GM12892 (cell line): ENCODE results near the gene FRMPD4.

Experiments used
- DNase-seq: peaks from one replicate; pipeline ENCODE4 v3.0.0; 2011; ENCODE audit not compliant: insufficient read length
- FAIRE-seq: peaks from 2 replicates; lab custom pipeline; 2011; peaks lifted over from hg19 to GRCh38; lab: Jason Lieb, UNC
- POLR2A ChIP-seq: IDR thresholded peaks from 2 replicates; pipeline ENCODE4 v1.6.1; 2011; ENCODE audit warnings: low read depth, low read length, control low read depth
- POLR2AphosphoS5 ChIP-seq: IDR thresholded peaks from 2 replicates; pipeline ENCODE4 v1.6.1; 2011; ENCODE audit warnings: low read depth, low read length, control low read depth
- TAF1 ChIP-seq: IDR thresholded peaks from 2 replicates; pipeline ENCODE4 v1.6.1; 2011; ENCODE audit warnings: low read depth, mild to moderate bottlenecking, control low read depth, low read length, borderline replicate concordance

FRMPD4 gene

GRCh38 chrX:12332786-12333347 lies 194.6 kb downstream of the FRMPD4 start:
- FAIRE-seq (no peak), DNase-seq (no peak)
- TF ChIP-seq TAF1 = no peak
- no peak for TF ChIP-seq POLR2A
- no peak for TF ChIP-seq POLR2AphosphoS5

GRCh38 chrX:12339921-12340320 lies 201.6 kb downstream of the FRMPD4 start:
- TF ChIP-seq TAF1 (no peak), POLR2A (no peak), POLR2AphosphoS5 (no peak)
- no peak for DNase-seq
- FAIRE-seq = no peak

GRCh38 chrX:12344954-12345353 lies 206.7 kb downstream of the FRMPD4 start:
- DNase-seq = no peak
- TF ChIP-seq POLR2AphosphoS5 (no peak), POLR2A (no peak), TAF1 (no peak)
- FAIRE-seq = no peak

GRCh38 chrX:12349201-12349600 lies 210.9 kb downstream of the FRMPD4 start:
- no peak for FAIRE-seq
- no peak for TF ChIP-seq POLR2A
- no peak for TF ChIP-seq TAF1
- TF ChIP-seq POLR2AphosphoS5 = no peak
- no peak for DNase-seq

- TF ChIP-seq POLR2AphosphoS5 (no peak), TAF1 (no peak), POLR2A (no peak)
- no peak for DNase-seq
- FAIRE-seq = no peak
Observed at GRCh38 chrX:12352922-12353321, 214.6 kb downstream of the FRMPD4 start.

- no peak for DNase-seq
Observed at GRCh38 chrX:12360383-12360782, 222.1 kb downstream of the FRMPD4 start.

GRCh38 chrX:12360986-12361598 lies 222.8 kb downstream of the FRMPD4 start:
- DNase-seq (no peak), FAIRE-seq (no peak)
- TF ChIP-seq POLR2AphosphoS5 = no peak
- TF ChIP-seq POLR2A = no peak
- TF ChIP-seq TAF1 = no peak

More at GRCh38 chrX:12360383-12360782, 222.1 kb downstream of the FRMPD4 start:
- TF ChIP-seq TAF1 = no peak
- TF ChIP-seq POLR2AphosphoS5 = no peak
- no peak for TF ChIP-seq POLR2A
- no peak for FAIRE-seq

- no peak for TF ChIP-seq POLR2A
- no peak for TF ChIP-seq TAF1
- TF ChIP-seq POLR2AphosphoS5 = no peak
- DNase-seq (no peak), FAIRE-seq (no peak)
Observed at GRCh38 chrX:12363216-12363615, 224.9 kb downstream of the FRMPD4 start.

GRCh38 chrX:12366440-12366839 lies 228.2 kb downstream of the FRMPD4 start:
- DNase-seq = no peak
- FAIRE-seq = no peak
- TF ChIP-seq TAF1 = no peak
- TF ChIP-seq POLR2AphosphoS5 = no peak
- no peak for TF ChIP-seq POLR2A

- DNase-seq (no peak), FAIRE-seq (no peak)
- TF ChIP-seq POLR2A = no peak
- TF ChIP-seq POLR2AphosphoS5 = no peak
- no peak for TF ChIP-seq TAF1
Observed at GRCh38 chrX:12367254-12367653, 229.0 kb downstream of the FRMPD4 start.

- DNase-seq (no peak), FAIRE-seq (no peak)
- no peak for TF ChIP-seq POLR2A
- no peak for TF ChIP-seq POLR2AphosphoS5
- no peak for TF ChIP-seq TAF1
Observed at GRCh38 chrX:12370497-12370986, 232.3 kb downstream of the FRMPD4 start.

GRCh38 chrX:12372111-12372510 lies 233.8 kb downstream of the FRMPD4 start:
- TF ChIP-seq POLR2AphosphoS5 (no peak), TAF1 (no peak), POLR2A (no peak)
- no peak for DNase-seq
- no peak for FAIRE-seq
